ENCODE data around the gene PRPF38B.

GRCh38 chr1:108665771-108666170 lies 26.3 kb upstream of the PRPF38B start:
- TF ChIP-seq CTCF (IDR thresholded peaks at IDR 0.05; ENCODE audit: control extremely low read depth in 1 of 3, insufficient read depth in 1 of 3, low read depth in 1 of 3, low read length in 3 of 3) = no peak
- TF ChIP-seq SP1 (IDR thresholded peaks at IDR 0.05; ENCODE audit: low read depth, low read length) = no peak
- no peak for TF ChIP-seq JUN (IDR thresholded peaks at IDR 0.05; ENCODE audit: low read depth, low read length)
- no peak for TF ChIP-seq RFX5 (IDR thresholded peaks at IDR 0.05; ENCODE audit: borderline replicate concordance, low read depth, low read length)
- no peak for TF ChIP-seq POLR2A (IDR thresholded peaks at IDR 0.05; ENCODE audit: control extremely low read depth in 1 of 2, low read depth in 2 of 2, low read length in 2 of 2)
- TF ChIP-seq EP300 (IDR thresholded peaks at IDR 0.05; ENCODE audit: borderline replicate concordance in 1 of 2, low read depth in 2 of 2, low read length in 2 of 2) = no peak
- no peak for TF ChIP-seq KDM5A (IDR thresholded peaks at IDR 0.05; ENCODE audit: low read length)
- TF ChIP-seq ATF2 (IDR thresholded peaks at IDR 0.05; ENCODE audit: low read length) = no peak

Measured in H1 (cell line).